ENCODE measurements around the gene KCNJ14.

The KCNJ14 gene

DNA sequence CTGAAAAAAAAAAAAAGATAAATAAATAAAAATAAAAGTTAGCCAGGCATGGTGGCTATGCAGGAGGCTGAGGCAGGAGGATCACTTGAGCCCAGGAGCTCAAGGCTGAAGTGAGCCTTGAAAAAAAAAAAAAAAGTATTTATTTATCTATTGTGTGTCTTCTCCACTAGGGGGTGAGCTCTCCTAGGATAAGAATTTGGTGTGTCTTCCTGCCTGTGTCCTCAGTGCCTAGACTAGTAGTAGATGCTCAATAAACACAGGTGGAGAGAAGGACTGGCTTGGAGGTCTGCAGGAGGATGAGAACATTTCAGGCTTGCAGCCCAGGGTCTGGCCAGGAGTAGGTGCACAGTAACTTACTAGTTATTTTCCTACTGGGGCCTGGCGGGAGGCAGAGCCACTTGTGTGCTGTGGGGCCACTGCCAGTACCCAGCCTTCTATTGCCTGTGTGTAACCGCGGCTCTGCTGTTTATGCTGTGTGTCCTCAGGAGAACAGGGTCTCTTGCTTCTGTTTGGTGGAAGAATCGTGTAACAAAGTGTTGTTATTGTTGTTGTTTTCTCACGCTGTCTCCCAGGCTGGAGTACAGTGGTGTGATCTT lies 50.9 kb downstream of the KCNJ14 start:
- in situ Hi-C loops (cut with HindIII; ENCODE audit: low sequenced_read_pairs) = no loop called here
- no peak overlapping the region for H3K4me3 ChIP-seq (ENCODE audit: low read depth, low read length)
- TF ChIP-seq, protein P1, sequence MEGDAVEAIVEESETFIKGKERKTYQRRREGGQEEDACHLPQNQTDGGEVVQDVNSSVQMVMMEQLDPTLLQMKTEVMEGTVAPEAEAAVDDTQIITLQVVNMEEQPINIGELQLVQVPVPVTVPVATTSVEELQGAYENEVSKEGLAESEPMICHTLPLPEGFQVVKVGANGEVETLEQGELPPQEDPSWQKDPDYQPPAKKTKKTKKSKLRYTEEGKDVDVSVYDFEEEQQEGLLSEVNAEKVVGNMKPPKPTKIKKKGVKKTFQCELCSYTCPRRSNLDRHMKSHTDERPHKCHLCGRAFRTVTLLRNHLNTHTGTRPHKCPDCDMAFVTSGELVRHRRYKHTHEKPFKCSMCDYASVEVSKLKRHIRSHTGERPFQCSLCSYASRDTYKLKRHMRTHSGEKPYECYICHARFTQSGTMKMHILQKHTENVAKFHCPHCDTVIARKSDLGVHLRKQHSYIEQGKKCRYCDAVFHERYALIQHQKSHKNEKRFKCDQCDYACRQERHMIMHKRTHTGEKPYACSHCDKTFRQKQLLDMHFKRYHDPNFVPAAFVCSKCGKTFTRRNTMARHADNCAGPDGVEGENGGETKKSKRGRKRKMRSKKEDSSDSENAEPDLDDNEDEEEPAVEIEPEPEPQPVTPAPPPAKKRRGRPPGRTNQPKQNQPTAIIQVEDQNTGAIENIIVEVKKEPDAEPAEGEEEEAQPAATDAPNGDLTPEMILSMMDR (IDR thresholded peaks at IDR 0.05; ENCODE audit: low read depth, low read length, missing control alignments) = peak; percentile 49
- DNase-seq (ENCODE audit: low read depth) = no peak

DNA sequence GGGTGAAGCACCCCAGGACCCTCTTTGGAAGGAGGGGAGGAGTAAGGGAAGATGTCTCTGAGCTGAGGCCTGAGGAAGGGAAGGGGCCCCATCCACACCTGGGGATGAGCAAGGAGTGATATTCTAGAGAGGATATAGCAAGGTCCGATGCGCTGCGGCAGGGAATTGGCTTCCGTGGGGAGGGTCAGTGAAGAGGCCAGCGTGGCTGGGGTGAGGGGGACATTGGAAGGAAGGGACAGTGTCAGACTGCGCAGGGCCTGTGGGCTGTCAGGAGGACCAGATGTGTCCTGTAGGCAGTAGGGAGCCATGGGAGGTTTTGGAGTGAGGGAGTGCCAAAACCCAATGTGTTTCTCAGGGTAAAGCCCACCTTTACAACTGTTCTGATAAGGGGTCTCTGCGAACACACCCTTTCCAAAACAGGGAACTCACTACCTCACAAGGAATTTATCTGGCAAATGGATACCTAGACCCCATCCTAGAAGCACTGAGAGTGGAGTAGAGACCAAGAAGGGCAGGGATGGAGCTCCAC lies 52.6 kb downstream of the KCNJ14 start:
- in situ Hi-C loops (cut with HindIII; ENCODE audit: low sequenced_read_pairs) = no loop called here
- TF ChIP-seq, protein P1 (IDR thresholded peaks at IDR 0.05; ENCODE audit: low read depth, low read length, missing control alignments) = no peak
- H3K4me3 ChIP-seq (ENCODE audit: low read depth, low read length) = no peak overlapping the region
- DNase-seq (ENCODE audit: low read depth) = no peak

DNA sequence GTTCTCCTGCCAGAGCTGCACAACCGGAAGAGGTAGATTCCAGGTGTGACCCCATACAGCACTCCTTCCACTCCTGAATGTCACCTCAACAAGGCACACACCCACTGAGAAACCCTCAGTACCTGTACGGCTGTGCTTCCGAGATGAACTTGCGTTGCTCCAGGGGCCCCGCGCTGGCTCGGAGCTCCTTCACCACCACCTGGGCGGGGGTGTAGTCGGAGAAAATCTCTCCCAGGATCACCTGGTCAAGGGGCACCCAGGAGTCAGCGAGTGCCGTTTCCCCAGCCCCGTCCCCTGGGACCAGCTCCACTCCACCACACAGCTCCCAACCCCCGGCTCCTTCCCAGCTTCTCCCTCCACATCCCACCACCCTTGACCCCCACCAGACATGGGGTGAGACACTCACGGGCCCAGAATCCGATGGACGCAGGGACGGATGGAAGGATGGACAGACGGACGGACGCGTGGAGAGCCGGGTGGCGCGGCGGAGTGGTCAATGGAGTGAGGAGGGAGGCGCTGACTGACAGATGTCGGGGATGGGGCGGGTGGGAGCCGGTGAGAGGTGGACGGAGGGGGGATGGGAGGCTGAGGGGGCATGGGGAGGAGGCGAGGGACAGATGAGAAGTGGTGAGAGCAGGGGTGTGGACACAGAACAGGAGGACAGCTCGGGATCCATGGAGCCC lies 53.5 kb downstream of the KCNJ14 start:
- no peak for DNase-seq (ENCODE audit: low read depth)
- TF ChIP-seq, protein P1 (IDR thresholded peaks at IDR 0.05; ENCODE audit: low read depth, low read length, missing control alignments) = no peak
- in situ Hi-C loops (cut with HindIII; ENCODE audit: low sequenced_read_pairs) = no loop called here
- H3K4me3 ChIP-seq (ENCODE audit: low read depth, low read length) = no peak overlapping the region

DNA sequence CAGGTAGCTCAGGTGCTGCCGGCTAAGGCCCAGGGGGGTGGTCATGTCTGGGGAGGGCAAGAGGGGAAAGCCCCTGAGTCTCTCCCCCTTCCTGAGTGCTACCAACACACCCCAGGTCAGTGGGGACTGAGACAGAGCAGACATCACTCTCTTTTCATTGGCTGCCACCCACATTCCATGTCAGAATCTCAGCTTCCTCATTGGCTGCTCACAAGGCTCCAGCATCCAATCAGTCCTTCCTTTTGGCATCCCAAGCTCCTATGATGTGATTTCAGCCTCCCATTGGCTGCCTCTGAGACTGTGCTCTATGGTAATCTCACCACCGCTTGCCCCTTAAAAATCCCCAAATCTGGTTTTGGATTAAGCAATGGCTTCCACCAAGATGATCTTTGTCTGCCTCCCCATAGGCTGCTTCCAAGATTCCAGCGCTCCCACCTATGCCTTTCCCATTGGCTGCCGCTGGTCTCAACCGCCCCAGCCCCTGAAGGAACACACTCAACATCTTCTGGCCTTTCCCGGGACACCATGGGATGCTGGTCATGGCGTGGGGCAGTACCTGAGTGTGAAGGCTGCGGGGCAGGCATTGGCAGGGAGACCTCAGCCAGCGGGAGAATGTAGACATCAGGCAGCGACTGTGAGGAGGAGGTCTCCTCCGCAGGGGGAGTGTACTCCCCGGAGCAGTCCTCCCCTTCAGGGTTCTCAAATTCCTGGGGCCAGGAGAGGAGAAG lies 54.3 kb downstream of the KCNJ14 start:
- in situ Hi-C loops (cut with HindIII; ENCODE audit: low sequenced_read_pairs) = no loop called here
- no peak for DNase-seq (ENCODE audit: low read depth)
- TF ChIP-seq, protein P1 (IDR thresholded peaks at IDR 0.05; ENCODE audit: low read depth, low read length, missing control alignments) = no peak
- no peak overlapping the region for H3K4me3 ChIP-seq (ENCODE audit: low read depth, low read length)

DNA sequence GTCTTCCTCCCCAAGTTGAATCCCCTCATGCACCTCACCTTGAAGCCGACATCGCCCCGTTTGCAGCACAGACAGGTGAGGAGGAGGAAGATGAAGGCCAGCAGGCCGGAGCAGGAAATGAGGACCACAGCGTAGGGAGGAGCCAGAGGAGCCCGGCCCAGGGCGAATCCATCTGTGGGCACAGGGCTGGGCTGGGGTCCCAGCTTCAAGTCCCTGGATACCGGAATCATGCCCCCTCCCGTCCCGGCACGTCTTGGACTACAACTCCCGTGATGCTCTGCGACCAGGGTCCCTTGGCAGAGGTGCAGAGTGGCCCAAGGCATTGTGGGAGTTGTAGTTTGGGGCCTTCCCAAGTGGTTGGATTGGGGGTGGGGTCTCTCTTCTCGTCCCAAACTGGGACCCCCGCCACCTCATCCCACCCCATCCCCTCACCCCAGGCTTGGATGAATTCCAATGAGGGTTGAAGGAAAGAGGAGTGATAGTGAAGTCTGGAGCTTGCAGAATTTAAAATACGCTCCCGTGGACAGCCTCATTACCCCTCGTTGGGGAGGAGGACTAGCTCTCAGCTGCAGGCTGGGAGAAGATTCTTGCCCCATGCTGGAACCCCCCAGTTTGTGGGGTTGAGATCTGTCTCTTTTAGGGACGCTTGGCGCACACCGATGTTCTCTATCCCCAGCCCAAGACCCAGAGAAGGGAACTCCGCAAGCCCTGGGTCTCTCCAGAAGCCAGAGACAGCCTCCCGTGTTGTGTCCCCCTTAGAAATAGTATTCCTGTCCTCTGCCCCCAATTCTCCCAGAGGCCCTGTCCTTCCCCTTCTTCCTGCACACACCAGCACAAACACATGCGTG lies 55.3 kb downstream of the KCNJ14 start:
- TF ChIP-seq, protein P1 (IDR thresholded peaks at IDR 0.05; ENCODE audit: low read depth, low read length, missing control alignments) = no peak
- peak overlapping the region; percentile 20 for H3K4me3 ChIP-seq (ENCODE audit: low read depth, low read length)
- in situ Hi-C loops (cut with HindIII; ENCODE audit: low sequenced_read_pairs) = no loop called here
- no peak for DNase-seq (ENCODE audit: low read depth)

DNA sequence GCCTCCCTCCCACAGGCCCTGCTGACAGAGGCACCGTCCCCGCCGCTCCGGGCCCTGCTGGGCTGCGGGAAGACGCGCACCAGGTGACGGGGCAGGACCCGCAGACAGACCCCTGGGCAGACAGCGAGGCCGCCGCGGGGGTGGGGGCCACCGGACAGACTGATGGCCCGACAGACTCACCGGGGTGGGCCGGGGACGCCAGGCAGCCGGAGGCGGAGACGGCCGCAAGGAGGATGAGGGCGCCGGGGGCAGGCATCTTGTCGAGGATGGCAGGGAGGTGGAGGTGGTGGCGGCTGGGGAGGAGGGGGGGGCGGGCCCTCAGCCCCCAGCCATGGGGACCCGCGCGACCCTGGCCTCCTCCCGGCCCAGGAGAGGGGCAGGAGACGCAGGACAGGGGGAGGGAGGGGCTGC lies 56.0 kb downstream of the KCNJ14 start:
- no peak for DNase-seq (ENCODE audit: low read depth)
- no peak overlapping the region for H3K4me3 ChIP-seq (ENCODE audit: low read depth, low read length)
- in situ Hi-C loops (cut with HindIII; ENCODE audit: low sequenced_read_pairs) = no loop called here
- TF ChIP-seq, protein P1 (IDR thresholded peaks at IDR 0.05; ENCODE audit: low read depth, low read length, missing control alignments) = no peak
